HG03442 (cell line): Measurements from ENCODE around the gene XRCC4.
"Not testable (repeated sequence)": the region's sequence is repeated elsewhere in the genome, so short reads cannot be mapped to it uniquely, and the experiment has no call there.

Experiments
- ATAC-seq: cut with Tn5 transposase; IDR thresholded peaks from one replicate; pipeline ENCODE4 v1.9.1; 2021; ENCODE audit warnings: mild to moderate bottlenecking, moderate library complexity; ENCODE audit not compliant: unreplicated experiment

Gene XRCC4

GRCh38 chr5:83076742-83077661 is at the start of gene XRCC4, which contains the start of gene TMEM167A:
Gene XRCC4, plus strand, starts transcription at chr5:83077547. Its CDS starts 27,373 bp downstream, at chr5:83104920.
Gene TMEM167A, minus strand, starts transcription at chr5:83077394. Its CDS starts 71 bp downstream, at chr5:83077323.
- ATAC-seq, result peak; percentile 98

GRCh38 chr5:83029912-83030311 is 47.4 kb upstream of the XRCC4 start:
- ATAC-seq, result no peak

GRCh38 chr5:83031381-83031780 is 46.0 kb upstream of the XRCC4 start:
- ATAC-seq, result no peak

- ATAC-seq, result no peak
These were observed 43.3 kb upstream of the XRCC4 start for GRCh38 chr5:83034036-83034435.

- no peak for ATAC-seq
These were observed 42.7 kb upstream of the XRCC4 start for GRCh38 chr5:83034528-83035207.

- ATAC-seq, result no peak
These were observed 41.8 kb upstream of the XRCC4 start for GRCh38 chr5:83035373-83036100.

- ATAC-seq, result no peak
These were observed 40.3 kb upstream of the XRCC4 start for GRCh38 chr5:83036991-83037575.

GRCh38 chr5:83038924-83039323 is 38.4 kb upstream of the XRCC4 start:
- no peak for ATAC-seq

- ATAC-seq, result no peak
These were observed 34.8 kb upstream of the XRCC4 start for GRCh38 chr5:83042507-83042906.

GRCh38 chr5:83044926-83045325 is 32.4 kb upstream of the XRCC4 start:
- ATAC-seq, result no peak

- no peak for ATAC-seq
These were observed 29.1 kb upstream of the XRCC4 start for GRCh38 chr5:83048277-83048676.

GRCh38 chr5:83048811-83049210 is 28.5 kb upstream of the XRCC4 start:
- no peak for ATAC-seq

GRCh38 chr5:83049370-83049885 is 27.9 kb upstream of the XRCC4 start:
- ATAC-seq, result no peak

GRCh38 chr5:83050723-83051340 is 26.5 kb upstream of the XRCC4 start:
- no peak for ATAC-seq

- no peak for ATAC-seq
These were observed 22.2 kb upstream of the XRCC4 start for GRCh38 chr5:83055166-83055565.

- no peak for ATAC-seq
These were observed 18.6 kb upstream of the XRCC4 start for GRCh38 chr5:83058726-83059125.

- ATAC-seq, result no peak
These were observed 18.0 kb upstream of the XRCC4 start for GRCh38 chr5:83059341-83059740.

- ATAC-seq, result no peak
These were observed 10.7 kb upstream of the XRCC4 start for GRCh38 chr5:83066548-83067110.

- not testable (repeated sequence) for ATAC-seq
These were observed 10.0 kb upstream of the XRCC4 start for GRCh38 chr5:83067377-83067776.
